ENCODE measurements around the gene UBE2D2.

UBE2D2 gene

DNA sequence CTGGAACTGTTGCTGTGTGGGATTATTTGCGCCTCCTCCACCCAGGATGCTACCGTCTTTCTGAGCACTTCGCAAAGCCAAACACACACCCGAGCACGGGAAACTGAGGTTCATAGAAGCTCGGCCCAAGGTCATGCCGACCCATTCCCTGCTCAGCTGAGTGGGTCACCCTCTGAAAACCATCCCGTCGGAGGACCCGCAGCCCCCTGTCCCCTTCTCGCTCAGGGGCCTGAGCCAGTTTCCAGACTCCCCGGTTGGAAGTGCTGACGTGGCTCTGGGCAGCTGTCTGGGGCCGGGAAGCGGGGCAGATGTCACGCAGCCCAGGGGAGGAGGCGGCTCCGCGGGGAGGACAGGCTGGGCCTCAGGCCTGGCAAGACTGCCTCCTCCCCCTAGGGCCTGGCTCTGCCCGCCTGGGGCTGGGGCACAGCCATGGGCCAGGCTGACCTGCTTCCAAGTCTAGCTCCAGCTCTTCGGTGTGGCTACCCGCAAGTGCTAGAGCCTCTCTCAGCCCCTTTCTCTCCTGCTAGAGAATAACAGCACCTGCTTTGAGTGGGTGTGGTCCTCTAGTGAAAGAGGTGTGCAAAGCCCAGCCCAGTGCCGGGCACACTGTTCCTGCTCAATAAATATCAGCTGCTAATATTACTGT lies 77.1 kb downstream of the UBE2D2 start:
- Histone ChIP-seq H3K27ac (ENCODE audit: low read length) (peak overlapping the region; percentile 76), H3K4me3 (ENCODE audit: low read depth in 1 of 2, low read length in 2 of 2) (peak overlapping the region; percentile 49 to 62), H3K9me3 (ENCODE audit: control insufficient read depth in 1 of 2, low read length in 2 of 2) (no peaks in the 10 kb centered on the region), H3K27me3 (ENCODE audit: low read depth, low read length) (no peaks in the 10 kb centered on the region), H3K36me3 (ENCODE audit: control insufficient read depth in 1 of 2, insufficient read depth in 2 of 2, low read length in 2 of 2) (peaks cover 0 to 4% of the 10 kb centered on the region in 2 donors), H3K4me1 (ENCODE audit: control insufficient read depth in 1 of 2, insufficient read depth in 2 of 2, low read length in 2 of 2) (peaks cover 25 to 31% of the 10 kb centered on the region in 2 donors)

- H3K27me3 ChIP-seq (ENCODE audit: low read depth, low read length), result no peaks in the 10 kb centered on the region
- peaks cover 0 to 4% of the 10 kb centered on the region in 2 donors for H3K36me3 ChIP-seq (ENCODE audit: control insufficient read depth in 1 of 2, insufficient read depth in 2 of 2, low read length in 2 of 2)
- peaks cover 25 to 36% of the 10 kb centered on the region in 2 donors for H3K4me1 ChIP-seq (ENCODE audit: control insufficient read depth in 1 of 2, insufficient read depth in 2 of 2, low read length in 2 of 2)
- H3K27ac ChIP-seq (ENCODE audit: low read length), result peak overlapping the region; percentile 76
- no peaks in the 10 kb centered on the region for H3K9me3 ChIP-seq (ENCODE audit: control insufficient read depth in 1 of 2, low read length in 2 of 2)
- peak overlapping the region; percentile 49 to 62 for H3K4me3 ChIP-seq (ENCODE audit: low read depth in 1 of 2, low read length in 2 of 2)
Observed at GRCh38 chr5:139638736-139639618, 77.8 kb downstream of the UBE2D2 start.

GRCh38 chr5:139639619-139640380 lies 78.7 kb downstream of the UBE2D2 start:
- Histone ChIP-seq H3K27ac (ENCODE audit: low read length) (no peak overlapping the region), H3K4me1 (ENCODE audit: control insufficient read depth in 1 of 2, insufficient read depth in 2 of 2, low read length in 2 of 2) (peaks cover 25 to 36% of the 10 kb centered on the region in 2 donors)

GRCh38 chr5:139640421-139641115 lies 79.4 kb downstream of the UBE2D2 start:
- Histone ChIP-seq H3K36me3 (ENCODE audit: control insufficient read depth in 1 of 2, insufficient read depth in 2 of 2, low read length in 2 of 2) (peaks cover 0 to 4% of the 10 kb centered on the region in 2 donors), H3K27ac (ENCODE audit: low read length) (no peak overlapping the region), H3K4me3 (ENCODE audit: low read depth in 1 of 2, low read length in 2 of 2) (no peak overlapping the region), H3K9me3 (ENCODE audit: control insufficient read depth in 1 of 2, low read length in 2 of 2) (no peaks in the 10 kb centered on the region), H3K27me3 (ENCODE audit: low read depth, low read length) (no peaks in the 10 kb centered on the region), H3K4me1 (ENCODE audit: control insufficient read depth in 1 of 2, insufficient read depth in 2 of 2, low read length in 2 of 2) (peaks cover 23 to 35% of the 10 kb centered on the region in 2 donors)

More at GRCh38 chr5:139639619-139640380, 78.7 kb downstream of the UBE2D2 start:
- Histone ChIP-seq H3K36me3 (ENCODE audit: control insufficient read depth in 1 of 2, insufficient read depth in 2 of 2, low read length in 2 of 2) (peaks cover 0 to 4% of the 10 kb centered on the region in 2 donors), H3K27me3 (ENCODE audit: low read depth, low read length) (no peaks in the 10 kb centered on the region), H3K9me3 (ENCODE audit: control insufficient read depth in 1 of 2, low read length in 2 of 2) (no peaks in the 10 kb centered on the region), H3K4me3 (ENCODE audit: low read depth in 1 of 2, low read length in 2 of 2) (no peak overlapping the region)

GRCh38 chr5:139641116-139642080 lies 80.3 kb downstream of the UBE2D2 start:
- H3K27ac ChIP-seq (ENCODE audit: low read length), result no peak overlapping the region

GRCh38 chr5:139642213-139642612 lies 81.1 kb downstream of the UBE2D2 start:
- Histone ChIP-seq H3K4me3 (ENCODE audit: low read depth in 1 of 2, low read length in 2 of 2) (no peak overlapping the region), H3K4me1 (ENCODE audit: control insufficient read depth in 1 of 2, insufficient read depth in 2 of 2, low read length in 2 of 2) (peaks cover 14 to 23% of the 10 kb centered on the region in 2 donors), H3K27ac (ENCODE audit: low read length) (no peak overlapping the region), H3K36me3 (ENCODE audit: control insufficient read depth in 1 of 2, insufficient read depth in 2 of 2, low read length in 2 of 2) (peaks cover 0 to 4% of the 10 kb centered on the region in 2 donors), H3K27me3 (ENCODE audit: low read depth, low read length) (no peaks in the 10 kb centered on the region), H3K9me3 (ENCODE audit: control insufficient read depth in 1 of 2, low read length in 2 of 2) (no peaks in the 10 kb centered on the region)

More at GRCh38 chr5:139641116-139642080, 80.3 kb downstream of the UBE2D2 start:
- no peaks in the 10 kb centered on the region for H3K9me3 ChIP-seq (ENCODE audit: control insufficient read depth in 1 of 2, low read length in 2 of 2)
- peaks cover 0 to 4% of the 10 kb centered on the region in 2 donors for H3K36me3 ChIP-seq (ENCODE audit: control insufficient read depth in 1 of 2, insufficient read depth in 2 of 2, low read length in 2 of 2)
- peaks cover 15 to 26% of the 10 kb centered on the region in 2 donors for H3K4me1 ChIP-seq (ENCODE audit: control insufficient read depth in 1 of 2, insufficient read depth in 2 of 2, low read length in 2 of 2)
- no peaks in the 10 kb centered on the region for H3K27me3 ChIP-seq (ENCODE audit: low read depth, low read length)
- no peak overlapping the region for H3K4me3 ChIP-seq (ENCODE audit: low read depth in 1 of 2, low read length in 2 of 2)

- no peaks in the 10 kb centered on the region for H3K36me3 ChIP-seq (ENCODE audit: control insufficient read depth in 1 of 2, insufficient read depth in 2 of 2, low read length in 2 of 2)
- no peak overlapping the region for H3K27ac ChIP-seq (ENCODE audit: low read length)
- no peaks in the 10 kb centered on the region for H3K27me3 ChIP-seq (ENCODE audit: low read depth, low read length)
- H3K4me1 ChIP-seq (ENCODE audit: control insufficient read depth in 1 of 2, insufficient read depth in 2 of 2, low read length in 2 of 2), result peaks cover 20 to 21% of the 10 kb centered on the region in 2 donors
- no peaks in the 10 kb centered on the region for H3K9me3 ChIP-seq (ENCODE audit: control insufficient read depth in 1 of 2, low read length in 2 of 2)
- no peak overlapping the region for H3K4me3 ChIP-seq (ENCODE audit: low read depth in 1 of 2, low read length in 2 of 2)
Observed at GRCh38 chr5:139642891-139643871, 82.0 kb downstream of the UBE2D2 start.

DNA sequence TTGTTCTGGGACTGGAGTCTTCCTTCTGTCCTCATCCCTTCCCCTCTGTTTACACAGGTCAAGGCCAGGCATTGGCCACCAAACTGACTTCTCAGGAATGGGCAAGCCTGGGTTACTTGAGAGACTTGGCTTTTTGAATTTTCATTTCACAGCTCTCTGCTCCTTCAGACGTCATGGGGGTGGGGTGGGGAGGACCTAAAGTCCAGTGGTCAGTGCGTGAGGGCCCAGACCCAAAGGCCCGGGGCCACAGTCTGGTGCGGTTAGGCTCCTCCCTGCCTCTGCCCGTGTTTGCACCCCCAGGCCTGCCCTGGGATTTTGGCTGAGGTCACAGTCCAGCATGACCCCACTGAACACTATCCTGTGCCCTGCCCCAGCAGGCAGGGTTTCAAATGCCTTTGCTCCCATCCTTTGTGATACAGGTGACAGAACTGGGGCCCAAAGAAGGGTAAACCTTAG lies 82.9 kb downstream of the UBE2D2 start:
- Histone ChIP-seq H3K4me1 (ENCODE audit: control insufficient read depth in 1 of 2, insufficient read depth in 2 of 2, low read length in 2 of 2) (peaks cover 13 to 14% of the 10 kb centered on the region in 2 donors), H3K36me3 (ENCODE audit: control insufficient read depth in 1 of 2, insufficient read depth in 2 of 2, low read length in 2 of 2) (no peaks in the 10 kb centered on the region), H3K27ac (ENCODE audit: low read length) (no peak overlapping the region)

More for the DNA sequence above, 82.9 kb downstream of the UBE2D2 start:
- Histone ChIP-seq H3K27me3 (ENCODE audit: low read depth, low read length) (no peaks in the 10 kb centered on the region), H3K4me3 (ENCODE audit: low read depth in 1 of 2, low read length in 2 of 2) (no peak overlapping the region), H3K9me3 (ENCODE audit: control insufficient read depth in 1 of 2, low read length in 2 of 2) (no peaks in the 10 kb centered on the region)
